H7 (cell line): ENCODE results near the gene BTN2A1. TPM values are rescaled to one million over a fixed set of nuclear protein-coding genes. Genes with fewer than 3 reads are reported as not detected.
A peak's percentile ranks its signal among the peaks of the same experiment; 100 is the strongest.
"Not testable (repeated sequence)": the region's sequence is repeated elsewhere in the genome, so short reads cannot be mapped to it uniquely, and the experiment has no call there.

Source experiments
- DNase-seq: peaks from one replicate; pipeline ENCODE4 v3.0.0; 2012
- H3K27me3 ChIP-seq: 2 replicates; pipeline ENCODE4 v1.6.0; 2011; ENCODE audit warnings: mild to moderate bottlenecking, low read length; ENCODE audit not compliant: control insufficient read depth, insufficient read depth
- H3K36me3 ChIP-seq: replicated peaks from 2 replicates; pipeline ENCODE4 v1.5.1; 2011; ENCODE audit warnings: low read length; ENCODE audit not compliant: control insufficient read depth, insufficient read depth
- H3K4me3 ChIP-seq: 2 replicates; pipeline ENCODE4 v1.5.1; 2011; ENCODE audit warnings: low read depth, mild to moderate bottlenecking, control low read depth, low read length, moderate library complexity; ENCODE audit not compliant: insufficient read depth
- total RNA-seq: library from RNA; depleted of rRNA; stranded (reverse); fragments of >200 nt; shearing (Covaris generic); gene quantifications from 2 replicates; pipeline ENCODE4 v1.2.3, GENCODE V29; 2014; rRNA removed

The BTN2A1 gene
- total RNA-seq, result 7.6 and 8.2 TPM in 2 replicates

GRCh38 chr6:26457806-26458688 is at the start of gene BTN2A1:
Gene BTN2A1 (plus strand): TSS chr6:26457955. CDS start chr6:26458637, 682 bp downstream.
- H3K27me3 ChIP-seq, result no peaks in the 10 kb centered on the region; the same call in 1 of the 2 replicates
- DNase-seq, result peak; percentile 93
- peak within 1 kb of the TSS; percentile 84 for H3K4me3 ChIP-seq
- H3K36me3 ChIP-seq, result peaks cover 10% of the 10 kb centered on the region

DNA sequence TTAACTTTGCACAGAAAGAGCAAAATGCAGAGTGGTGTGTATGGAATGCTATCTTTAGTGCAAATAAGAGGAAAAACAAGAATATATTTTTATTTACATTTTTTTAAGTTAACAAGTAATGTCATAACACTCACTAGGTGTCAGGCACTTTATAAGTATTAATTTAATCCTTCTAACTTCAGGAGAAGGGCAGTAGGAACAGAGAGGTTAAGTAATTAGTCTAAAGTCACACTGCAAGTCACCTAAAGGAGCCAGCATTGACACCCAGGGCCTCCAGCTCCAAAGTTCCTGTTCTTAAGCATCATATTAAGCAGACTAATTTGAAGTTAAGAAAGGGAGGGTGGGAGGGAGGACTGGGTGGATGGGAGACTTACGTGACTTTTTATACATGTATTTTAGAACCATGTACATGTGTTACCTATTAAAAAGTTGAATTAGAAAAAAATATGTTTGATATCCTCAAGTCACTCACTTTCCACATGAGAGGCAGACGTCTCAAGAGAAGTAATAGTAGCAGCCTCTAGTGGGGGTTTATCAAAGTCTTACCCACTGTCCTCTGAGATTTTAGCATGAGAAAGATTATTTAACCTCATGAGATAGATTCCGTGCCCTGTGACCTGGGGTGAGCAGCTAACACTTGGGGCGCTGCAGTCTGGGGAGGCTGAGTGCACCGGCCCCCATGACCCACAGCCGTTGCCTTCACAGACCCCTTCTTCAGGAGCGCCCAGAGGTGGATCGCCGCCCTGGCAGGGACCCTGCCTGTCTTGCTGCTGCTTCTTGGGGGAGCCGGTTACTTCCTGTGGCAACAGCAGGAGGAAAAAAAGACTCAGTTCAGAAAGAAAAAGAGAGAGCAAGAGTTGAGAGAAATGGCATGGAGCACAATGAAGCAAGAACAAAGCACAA is 48.7 kb upstream of the BTN2A1 start:
- H3K27me3 ChIP-seq, result no peaks in the 10 kb centered on the region
- peak; percentile 28 for DNase-seq
- no peak overlapping the region for H3K4me3 ChIP-seq
- no peaks in the 10 kb centered on the region for H3K36me3 ChIP-seq

- no peak overlapping the region for H3K4me3 ChIP-seq
- no peaks in the 10 kb centered on the region for H3K36me3 ChIP-seq
- H3K27me3 ChIP-seq, result no peaks in the 10 kb centered on the region
- DNase-seq, result no peak
These were observed 46.0 kb upstream of the BTN2A1 start for GRCh38 chr6:26411751-26412150.

DNA sequence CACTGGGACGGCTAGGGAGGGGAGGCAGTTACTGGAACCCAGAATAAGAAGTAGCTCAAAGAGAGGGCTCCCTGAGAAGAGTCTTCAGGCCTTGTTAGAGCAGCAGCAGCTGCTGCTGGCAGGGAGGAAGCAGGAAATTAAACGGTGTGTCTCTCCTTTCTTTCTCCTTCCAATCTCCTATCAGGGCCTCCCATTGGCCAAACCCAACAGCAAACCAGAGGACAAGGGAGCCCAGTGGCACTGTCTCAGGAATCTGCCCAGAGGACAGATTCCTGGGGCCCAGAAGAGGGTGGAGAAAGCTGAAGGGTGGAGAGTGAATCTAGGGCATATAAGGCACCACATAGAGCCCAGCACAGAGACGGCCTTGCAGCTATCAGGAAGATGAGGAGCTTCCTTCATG is 45.5 kb upstream of the BTN2A1 start:
- no peak for DNase-seq
- Histone ChIP-seq H3K4me3 (no peak overlapping the region), H3K27me3 (no peaks in the 10 kb centered on the region), H3K36me3 (no peaks in the 10 kb centered on the region)

DNA sequence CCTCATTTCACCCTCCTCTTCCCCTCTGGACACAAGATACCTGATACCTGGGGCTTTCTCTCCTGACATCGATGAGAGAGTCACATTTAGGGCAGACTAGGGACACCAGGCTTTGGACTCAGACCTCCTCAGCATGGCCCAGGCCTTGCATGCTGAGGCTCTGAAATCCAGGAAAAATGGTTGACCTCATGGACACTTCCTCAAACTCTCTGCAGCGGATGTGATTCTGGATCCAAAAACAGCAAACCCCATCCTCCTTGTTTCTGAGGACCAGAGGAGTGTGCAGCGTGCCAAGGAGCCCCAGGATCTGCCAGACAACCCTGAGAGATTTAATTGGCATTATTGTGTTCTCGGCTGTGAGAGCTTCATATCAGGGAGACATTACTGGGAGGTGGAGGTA is 44.8 kb upstream of the BTN2A1 start:
- Histone ChIP-seq H3K4me3 (no peak overlapping the region), H3K27me3 (no peaks in the 10 kb centered on the region), H3K36me3 (no peaks in the 10 kb centered on the region)
- no peak for DNase-seq

- Histone ChIP-seq H3K36me3 (no peaks in the 10 kb centered on the region), H3K4me3 (no peak overlapping the region), H3K27me3 (no peaks in the 10 kb centered on the region)
- DNase-seq, result no peak
These were observed 43.5 kb upstream of the BTN2A1 start for GRCh38 chr6:26414281-26414680.

GRCh38 chr6:26415036-26415614 is 42.6 kb upstream of the BTN2A1 start:
- H3K4me3 ChIP-seq, result no peak overlapping the region
- no peak for DNase-seq
- no peaks in the 10 kb centered on the region for H3K27me3 ChIP-seq
- H3K36me3 ChIP-seq, result no peaks in the 10 kb centered on the region

- no peaks in the 10 kb centered on the region for H3K36me3 ChIP-seq
- no peak overlapping the region for H3K4me3 ChIP-seq
- no peak for DNase-seq
- H3K27me3 ChIP-seq, result no peaks in the 10 kb centered on the region
These were observed 42.0 kb upstream of the BTN2A1 start for GRCh38 chr6:26415791-26416190.

GRCh38 chr6:26416288-26416687 is 41.5 kb upstream of the BTN2A1 start:
- Histone ChIP-seq H3K27me3 (no peaks in the 10 kb centered on the region), H3K4me3 (no peak overlapping the region), H3K36me3 (no peaks in the 10 kb centered on the region)
- DNase-seq, result no peak

- H3K4me3 ChIP-seq, result not testable (repeated sequence)
These were observed 39.7 kb upstream of the BTN2A1 start for GRCh38 chr6:26418077-26418476.

GRCh38 chr6:26418795-26419194 is 39.0 kb upstream of the BTN2A1 start:
- H3K27me3 ChIP-seq, H3K36me3 ChIP-seq, DNase-seq, H3K4me3 ChIP-seq: not testable (repeated sequence)

More at GRCh38 chr6:26418077-26418476, 39.7 kb upstream of the BTN2A1 start:
- not testable (repeated sequence) for H3K36me3 ChIP-seq, H3K27me3 ChIP-seq, DNase-seq

- H3K27me3 ChIP-seq, result no peaks in the 10 kb centered on the region
- no peaks in the 10 kb centered on the region; the same call in 1 of the 2 replicates for H3K36me3 ChIP-seq
- peak; percentile 39 for DNase-seq
- peak overlapping the region; percentile 72 for H3K4me3 ChIP-seq
These were observed 37.0 kb upstream of the BTN2A1 start for GRCh38 chr6:26420688-26421171.

- DNase-seq, result peak; percentile 89
- peak overlapping the region; percentile 72 for H3K4me3 ChIP-seq
- H3K27me3 ChIP-seq, result no peaks in the 10 kb centered on the region
- no peaks in the 10 kb centered on the region; the same call in 1 of the 2 replicates for H3K36me3 ChIP-seq
These were observed 36.3 kb upstream of the BTN2A1 start for GRCh38 chr6:26421259-26422144.
